IPS-20b (cell line): ENCODE results near the gene SMLR1.

Experiments used
- H3K27ac ChIP-seq: one replicate; pipeline ENCODE4 v1.5.1; 2013; ENCODE audit warnings: low read length
- H3K27me3 ChIP-seq: 2 replicates; pipeline ENCODE4 v1.6.1; 2013; ENCODE audit warnings: mild to moderate bottlenecking, low read length, inconsistent platforms; ENCODE audit not compliant: insufficient read depth
- H3K36me3 ChIP-seq: 2 replicates; pipeline ENCODE4 v1.6.1; 2013; ENCODE audit warnings: low read depth, mild to moderate bottlenecking, inconsistent platforms, low read length, moderate library complexity; ENCODE audit not compliant: insufficient read depth
- H3K4me1 ChIP-seq: 2 replicates; pipeline ENCODE4 v1.6.1; 2013; ENCODE audit warnings: mild to moderate bottlenecking, control low read depth, inconsistent platforms, low read length, moderate library complexity; ENCODE audit not compliant: insufficient read depth
- H3K4me3 ChIP-seq: 2 replicates; pipeline ENCODE4 v1.5.1; 2013; ENCODE audit warnings: mild to moderate bottlenecking, low read length, inconsistent platforms
- H3K9ac ChIP-seq: 2 replicates; pipeline ENCODE4 v1.6.1; 2013; ENCODE audit warnings: low read depth, mild to moderate bottlenecking, inconsistent platforms, low read length, moderate library complexity
- H3K9me3 ChIP-seq: 2 replicates; pipeline ENCODE4 v1.6.1; 2013; ENCODE audit warnings: mild to moderate bottlenecking, low read depth, low read length, inconsistent platforms; ENCODE audit not compliant: insufficient read depth

Gene SMLR1

DNA sequence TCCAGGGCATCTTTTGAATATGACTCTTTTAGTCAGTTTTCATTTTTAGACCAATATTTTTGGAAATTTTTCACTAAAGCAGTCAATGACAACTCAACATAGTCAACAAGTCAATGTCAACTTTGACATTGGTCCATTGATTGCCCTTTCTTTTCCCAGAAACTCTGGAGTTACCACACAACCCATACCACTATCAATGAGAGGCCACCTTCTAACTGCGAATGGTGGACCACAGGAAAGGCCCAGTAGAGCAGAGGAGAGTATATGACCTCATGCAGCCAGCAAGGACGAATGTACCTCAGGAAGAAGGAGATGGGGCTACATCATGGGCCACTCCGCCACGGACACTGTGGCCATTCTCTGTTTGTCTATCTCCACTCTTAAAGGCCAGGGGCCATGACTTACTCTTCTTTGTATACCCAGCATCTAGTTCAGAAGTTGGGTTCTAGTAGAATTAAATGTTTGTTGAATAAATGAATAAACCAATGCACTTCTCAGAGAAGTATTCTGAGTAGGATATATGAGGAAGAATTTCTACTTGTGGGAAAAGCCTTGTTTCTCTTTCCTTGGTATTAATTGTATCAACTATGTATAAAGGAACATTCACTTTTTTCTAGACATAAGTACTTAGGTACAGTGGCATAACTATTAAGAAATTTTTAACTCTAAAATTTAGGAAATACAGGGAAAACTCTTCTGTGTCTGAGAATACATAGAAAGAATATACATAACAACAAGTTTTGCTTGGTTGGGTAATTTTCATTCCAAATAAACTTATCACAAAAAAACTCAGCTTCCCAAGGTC is 562 bp upstream of the SMLR1 start:
- Histone ChIP-seq H3K36me3 (no peaks in the 10 kb centered on the region), H3K4me3 (no peak overlapping the region), H3K9ac (no peak overlapping the region), H3K4me1 (peaks cover 15% of the 10 kb centered on the region), H3K9me3 (no peaks in the 10 kb centered on the region), H3K27me3 (no peaks in the 10 kb centered on the region), H3K27ac (no peak overlapping the region)

DNA sequence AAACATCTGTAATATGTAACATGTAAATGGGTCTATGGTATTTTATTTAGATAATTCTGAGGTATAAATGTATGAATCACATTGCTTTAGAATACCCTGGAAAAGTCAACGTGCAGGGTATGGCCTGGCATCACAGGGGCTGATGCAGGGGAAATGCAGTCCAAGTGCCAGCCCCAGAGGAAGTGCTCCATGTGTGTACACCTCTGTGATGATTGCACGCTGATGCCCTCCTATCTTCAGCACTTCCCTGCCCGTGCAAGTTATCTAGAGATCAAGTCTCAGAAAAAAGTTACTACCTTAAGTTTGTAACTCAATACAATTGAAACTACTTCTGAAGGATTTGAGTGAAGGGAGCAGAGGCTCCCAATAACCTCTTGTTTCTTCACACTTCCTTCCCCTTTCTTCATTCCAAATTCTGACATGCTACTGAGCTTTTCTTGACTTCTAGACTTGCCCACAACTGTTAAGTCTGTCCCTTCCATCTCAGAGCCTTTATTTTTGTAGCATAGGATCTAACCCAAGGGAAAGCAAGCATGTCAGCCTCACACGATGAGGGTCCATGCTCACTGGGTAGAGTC is 2.2 kb downstream of the SMLR1 start:
- no peak overlapping the region for H3K4me3 ChIP-seq
- H3K36me3 ChIP-seq, result no peaks in the 10 kb centered on the region
- no peaks in the 10 kb centered on the region for H3K9me3 ChIP-seq
- no peak overlapping the region for H3K27ac ChIP-seq
- H3K9ac ChIP-seq, result no peak overlapping the region
- H3K4me1 ChIP-seq, result peaks cover 15% of the 10 kb centered on the region
- no peaks in the 10 kb centered on the region for H3K27me3 ChIP-seq

DNA sequence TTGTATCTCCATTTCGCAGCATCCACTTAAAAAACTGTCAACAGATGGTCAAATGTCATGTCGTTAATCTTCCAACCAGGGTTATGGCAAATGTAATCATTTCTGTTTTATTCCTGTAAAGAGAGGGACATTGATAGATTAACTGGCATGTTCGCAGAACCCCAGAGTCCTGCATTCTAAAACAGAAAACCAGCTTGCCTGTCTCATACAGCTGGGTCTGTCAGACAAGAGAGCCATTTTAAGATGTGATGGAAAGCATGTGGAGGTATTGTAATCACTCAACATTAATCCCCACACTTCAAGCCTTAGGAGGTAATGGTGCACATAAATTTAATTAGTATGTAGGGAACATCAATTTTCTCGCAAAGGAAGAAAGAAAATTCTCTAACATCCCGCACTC is 4.4 kb downstream of the SMLR1 start:
- Histone ChIP-seq H3K9ac (no peak overlapping the region), H3K9me3 (no peaks in the 10 kb centered on the region), H3K27me3 (no peaks in the 10 kb centered on the region), H3K36me3 (no peaks in the 10 kb centered on the region), H3K27ac (no peak overlapping the region), H3K4me1 (no peaks in the 10 kb centered on the region), H3K4me3 (no peak overlapping the region)

DNA sequence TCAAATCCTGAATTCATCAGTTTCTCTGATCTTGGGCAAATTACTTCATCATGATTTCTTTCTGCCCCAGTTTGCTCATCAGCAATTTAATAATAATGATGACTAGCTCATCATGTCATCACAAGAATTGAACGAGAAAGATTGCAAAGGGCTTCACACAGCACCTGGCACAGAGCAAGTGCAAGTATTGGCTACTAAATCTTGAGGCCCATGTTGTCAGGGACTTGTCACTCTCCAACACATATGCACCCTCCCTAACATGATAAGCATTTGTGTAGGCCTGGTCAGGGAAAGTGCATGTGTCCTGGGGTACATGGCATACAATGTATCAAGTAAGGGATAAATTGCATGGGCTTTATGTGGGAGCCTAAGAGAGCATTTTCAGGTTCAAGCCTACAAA is 6.4 kb downstream of the SMLR1 start:
- Histone ChIP-seq H3K4me1 (peaks cover 3% of the 10 kb centered on the region), H3K27ac (no peak overlapping the region), H3K27me3 (no peaks in the 10 kb centered on the region), H3K9me3 (no peaks in the 10 kb centered on the region), H3K4me3 (no peak overlapping the region), H3K9ac (no peak overlapping the region), H3K36me3 (no peaks in the 10 kb centered on the region)

DNA sequence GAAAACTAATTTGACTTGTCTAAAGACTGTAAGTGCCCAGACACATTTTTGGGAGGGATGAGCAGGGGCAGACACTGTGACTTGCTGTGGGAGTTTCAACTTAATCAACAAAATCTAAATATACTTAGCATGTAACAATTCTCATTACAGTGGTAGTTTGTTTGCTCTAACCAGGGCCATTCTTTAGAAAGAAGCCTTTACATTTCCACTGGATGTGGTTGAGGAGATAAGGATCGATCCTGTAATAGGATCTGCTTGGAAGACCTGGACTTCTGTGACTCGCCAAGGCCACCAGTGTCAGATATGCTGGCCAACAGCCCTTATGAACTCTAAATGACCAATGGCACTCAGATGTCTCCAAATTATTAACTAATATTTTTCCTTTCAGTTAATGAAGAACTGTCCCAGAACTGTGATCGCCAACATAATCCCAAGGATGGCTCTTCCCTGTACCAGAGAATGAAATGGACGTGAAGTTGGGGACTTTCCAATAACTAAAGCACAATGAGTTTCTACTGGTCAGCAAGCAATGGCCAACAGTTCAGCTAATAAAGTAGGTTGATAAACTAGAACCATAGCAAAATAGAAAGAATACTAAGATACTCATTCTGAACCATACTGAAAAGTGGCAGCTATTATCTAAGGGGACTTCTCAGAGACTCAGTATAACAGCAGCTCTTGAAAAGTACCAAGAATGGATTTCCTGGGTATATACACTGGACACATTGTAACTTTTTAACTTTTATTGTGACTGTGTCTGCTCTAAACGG is 7.5 kb downstream of the SMLR1 start:
- H3K4me3 ChIP-seq, result no peak overlapping the region
- H3K27ac ChIP-seq, result no peak overlapping the region
- H3K27me3 ChIP-seq, result no peaks in the 10 kb centered on the region
- H3K9me3 ChIP-seq, result no peaks in the 10 kb centered on the region
- no peaks in the 10 kb centered on the region for H3K36me3 ChIP-seq
- peaks cover 10% of the 10 kb centered on the region for H3K4me1 ChIP-seq
- H3K9ac ChIP-seq, result no peak overlapping the region

DNA sequence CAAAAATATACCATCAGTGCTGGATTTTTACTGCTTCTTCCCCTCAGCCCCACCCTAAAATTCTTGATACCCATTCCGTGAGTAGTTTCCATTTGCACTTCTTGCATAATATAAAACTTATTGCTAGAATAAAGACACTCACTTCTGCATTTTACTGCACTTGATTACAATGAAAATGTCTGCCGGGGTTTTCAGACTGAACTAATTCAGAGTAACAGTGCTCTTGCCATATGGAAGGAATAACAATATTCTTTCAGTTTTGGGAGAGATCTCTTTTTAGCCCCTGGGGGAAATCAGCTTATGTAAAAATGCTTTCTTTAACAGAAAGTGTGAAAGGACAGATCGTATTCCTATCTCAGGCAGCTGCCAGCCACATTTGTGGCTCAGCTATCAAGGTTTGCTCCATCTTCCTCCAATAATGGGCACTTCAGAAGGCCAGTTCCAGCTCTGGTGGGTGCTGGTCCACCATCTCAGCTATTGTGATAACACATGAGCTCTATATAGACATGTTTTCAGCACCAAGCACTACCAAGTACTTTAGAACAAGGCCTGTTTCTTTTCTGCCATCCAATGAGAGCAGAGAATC is 8.9 kb downstream of the SMLR1 start:
- no peaks in the 10 kb centered on the region for H3K9me3 ChIP-seq
- H3K4me3 ChIP-seq, result no peak overlapping the region
- H3K4me1 ChIP-seq, result peaks cover 25% of the 10 kb centered on the region
- H3K27me3 ChIP-seq, result no peaks in the 10 kb centered on the region
- no peaks in the 10 kb centered on the region for H3K36me3 ChIP-seq
- no peak overlapping the region for H3K9ac ChIP-seq
- H3K27ac ChIP-seq, result no peak overlapping the region

DNA sequence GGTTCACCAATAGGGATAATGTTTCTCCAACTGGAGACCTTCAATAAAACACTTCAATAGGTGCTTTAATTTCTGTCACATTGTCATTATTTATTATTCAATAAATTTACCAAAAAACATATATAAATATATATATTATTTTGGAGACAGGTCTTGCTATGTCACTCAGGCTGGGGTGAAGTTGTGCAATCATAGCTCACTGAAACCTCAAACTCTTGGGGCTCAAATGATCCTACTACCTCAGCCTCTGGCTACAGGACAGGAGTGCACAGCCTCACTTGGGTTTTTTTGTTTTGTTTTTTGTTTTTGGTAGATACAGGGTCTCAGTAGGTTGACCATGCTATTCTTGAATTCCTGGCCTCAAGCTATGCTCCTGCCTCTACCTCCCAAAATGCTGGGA is 9.9 kb downstream of the SMLR1 start:
- Histone ChIP-seq H3K4me1 (peaks cover 33% of the 10 kb centered on the region), H3K36me3 (no peaks in the 10 kb centered on the region), H3K27ac (no peak overlapping the region), H3K9me3 (no peaks in the 10 kb centered on the region), H3K27me3 (no peaks in the 10 kb centered on the region), H3K4me3 (no peak overlapping the region), H3K9ac (no peak overlapping the region)

DNA sequence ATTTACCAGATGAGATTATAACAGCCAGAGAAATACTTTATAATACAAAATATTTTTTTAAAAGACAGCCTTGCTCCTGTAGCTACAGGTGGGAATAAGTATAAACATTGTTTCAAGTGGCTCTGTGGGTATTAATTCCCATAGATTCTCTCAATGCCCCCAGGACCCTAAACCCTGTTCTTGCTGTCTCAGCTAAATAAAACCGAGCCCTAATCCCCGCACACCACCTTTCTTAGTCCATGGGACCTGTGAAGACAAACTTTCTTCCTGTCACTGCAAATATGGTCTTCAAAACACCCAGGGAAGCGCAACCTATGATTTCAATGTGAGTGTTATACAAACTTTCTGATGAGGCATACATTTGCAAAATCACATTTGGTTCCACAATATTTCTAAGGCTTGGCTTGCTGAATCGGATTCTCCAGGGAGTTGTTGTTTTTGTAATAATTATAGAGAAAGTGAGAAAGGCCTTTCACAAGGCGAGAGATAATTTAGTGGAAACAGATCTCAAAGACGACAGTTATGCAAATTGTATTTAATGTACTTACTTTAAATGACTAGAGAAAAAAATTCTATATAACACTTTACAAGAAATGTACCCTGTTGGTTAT is 11.1 kb downstream of the SMLR1 start:
- Histone ChIP-seq H3K9me3 (no peaks in the 10 kb centered on the region), H3K9ac (no peak overlapping the region), H3K27ac (no peak overlapping the region), H3K27me3 (no peaks in the 10 kb centered on the region), H3K4me3 (no peak overlapping the region), H3K4me1 (peaks cover 38% of the 10 kb centered on the region), H3K36me3 (no peaks in the 10 kb centered on the region)

DNA sequence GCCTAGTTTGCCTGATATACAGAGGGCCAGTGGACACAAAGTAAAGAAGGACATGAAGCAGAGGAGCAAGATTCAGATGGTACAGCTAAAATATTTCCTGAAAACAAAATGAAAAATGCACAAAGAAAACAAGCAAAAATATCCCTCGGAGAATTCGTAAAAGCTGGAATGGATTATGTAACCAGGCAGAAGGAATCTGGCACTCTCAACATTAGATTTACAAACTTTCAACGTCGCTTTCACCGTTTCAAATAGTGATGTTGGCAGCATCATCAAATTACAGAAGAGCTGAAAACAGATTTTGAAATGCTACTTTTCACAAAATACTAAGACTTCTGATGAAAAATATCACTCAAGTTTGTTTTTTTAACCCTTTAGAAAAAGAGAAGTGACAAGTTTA is 11.7 kb downstream of the SMLR1 start:
- Histone ChIP-seq H3K9me3 (no peaks in the 10 kb centered on the region), H3K4me3 (no peak overlapping the region), H3K36me3 (no peaks in the 10 kb centered on the region), H3K27ac (no peak overlapping the region), H3K27me3 (no peaks in the 10 kb centered on the region), H3K9ac (no peak overlapping the region), H3K4me1 (peaks cover 38% of the 10 kb centered on the region)

DNA sequence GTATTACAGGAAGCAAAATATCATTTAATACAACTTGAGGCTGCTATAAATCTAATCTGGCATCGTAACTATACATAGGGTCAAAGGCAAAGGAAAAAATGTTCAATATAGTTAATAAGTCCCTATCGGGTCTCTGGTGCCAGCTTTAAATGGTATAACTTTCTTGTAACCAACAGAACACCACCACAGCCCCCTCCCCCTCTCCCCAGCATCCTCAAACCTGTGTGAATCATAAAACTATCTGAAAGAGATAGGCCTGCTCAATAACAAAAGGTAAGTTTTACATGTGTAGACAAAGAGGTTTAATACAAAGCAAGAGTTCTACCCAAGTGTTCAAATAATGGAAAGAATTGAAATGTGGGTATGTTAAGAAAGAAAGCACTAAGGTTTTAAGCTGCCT is 12.2 kb downstream of the SMLR1 start:
- Histone ChIP-seq H3K9me3 (no peaks in the 10 kb centered on the region), H3K9ac (no peak overlapping the region), H3K36me3 (no peaks in the 10 kb centered on the region), H3K4me1 (peaks cover 38% of the 10 kb centered on the region), H3K4me3 (0 out of 2 replicates have a peak overlapping the region, but pooled peaks have one; percentile 5), H3K27ac (no peak overlapping the region), H3K27me3 (no peaks in the 10 kb centered on the region)

DNA sequence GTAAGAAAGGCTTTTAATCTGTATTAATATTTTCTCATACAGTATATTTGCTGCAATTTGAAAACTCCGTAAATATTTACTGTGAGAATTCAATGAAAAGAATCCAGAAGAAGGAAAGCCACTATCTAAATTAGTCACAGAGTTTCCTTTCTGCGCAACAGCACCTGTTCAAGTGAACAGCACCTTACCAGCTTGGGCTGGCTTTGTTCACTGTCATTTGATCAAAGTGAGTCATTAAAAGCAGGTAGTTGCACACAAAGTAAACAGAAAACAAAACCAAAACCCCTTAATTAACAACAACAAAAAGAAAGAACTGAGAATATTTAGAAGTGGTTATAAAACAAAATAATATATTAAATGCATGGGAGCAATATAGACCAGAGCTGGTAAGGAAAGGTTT is 12.8 kb downstream of the SMLR1 start:
- no peak overlapping the region for H3K9ac ChIP-seq
- H3K4me3 ChIP-seq, result no peak overlapping the region
- H3K9me3 ChIP-seq, result no peaks in the 10 kb centered on the region
- peaks cover 38% of the 10 kb centered on the region for H3K4me1 ChIP-seq
- H3K27me3 ChIP-seq, result no peaks in the 10 kb centered on the region
- H3K27ac ChIP-seq, result no peak overlapping the region
- no peaks in the 10 kb centered on the region for H3K36me3 ChIP-seq
